GM12878 (cell line): Measurements from ENCODE around the gene SELP. TPM values are rescaled to one million over a fixed set of nuclear protein-coding genes. Genes with fewer than 3 reads are reported as not detected.

Source experiments
- BCL11A ChIP-seq: IDR thresholded peaks from 2 replicates; pipeline ENCODE4 v1.6.1; 2011; ENCODE audit warnings: low read depth, low read length
- CBX3 ChIP-seq: fragments of 200-600 bp; sonication (generic); IDR thresholded peaks from 2 replicates; pipeline ENCODE4 v1.6.1; 2016; ENCODE audit warnings: low read depth, borderline replicate concordance
- CEBPB ChIP-seq, 2 experiments: fragments of 150-350 bp in 1 of 2; IDR thresholded peaks; 2 replicates each; pipeline ENCODE4 v1.6.1; 2012 to 2014; ENCODE audit warnings: low read depth in 2 of 2, low read length in 2 of 2, borderline replicate concordance in 1 of 2, inconsistent platforms in 1 of 2
- FOXM1 ChIP-seq: IDR thresholded peaks from 2 replicates; pipeline ENCODE4 v1.6.1; 2012; ENCODE audit warnings: low read depth, mild to moderate bottlenecking, inconsistent platforms, low read length, moderate library complexity
- GATAD2B ChIP-seq: fragments of 450-650 bp; conservative IDR thresholded peaks from 2 replicates; pipeline ENCODE4 v1.6.1; 2017; ENCODE audit warnings: low read depth, mild to moderate bottlenecking, moderate library complexity
- HDAC2 ChIP-seq: fragments of 200-600 bp; sonication (generic); IDR thresholded peaks from 2 replicates; pipeline ENCODE4 v1.6.1; 2017
- HSF1 ChIP-seq: fragments of 150-350 bp; IDR thresholded peaks from 2 replicates; pipeline ENCODE4 v1.6.1; 2014; ENCODE audit warnings: mild to moderate bottlenecking, low read depth, low read length
- IRF4 ChIP-seq: IDR thresholded peaks from 2 replicates; pipeline ENCODE4 v1.6.1; 2011; ENCODE audit warnings: low read depth, low read length
- JUNB ChIP-seq: IDR thresholded peaks from 2 replicates; pipeline ENCODE4 v1.6.1; 2016; ENCODE audit warnings: antibody characterized with exemption, mild to moderate bottlenecking
- NKRF ChIP-seq: fragments of 450-650 bp; conservative IDR thresholded peaks from 2 replicates; pipeline ENCODE4 v1.6.1; 2017; ENCODE audit warnings: mild to moderate bottlenecking, moderate library complexity
- NR2C1 ChIP-seq: fragments of 450-650 bp; IDR thresholded peaks from 2 replicates; pipeline ENCODE4 v1.6.1; 2017; ENCODE audit warnings: antibody characterized with exemption, mild to moderate bottlenecking, moderate library complexity
- NR2F1 ChIP-seq: fragments of 450-650 bp; conservative IDR thresholded peaks from 2 replicates; pipeline ENCODE4 v1.6.1; 2017; ENCODE audit warnings: mild to moderate bottlenecking
- SIN3A ChIP-seq: IDR thresholded peaks from 2 replicates; pipeline ENCODE4 v1.6.1; 2012; ENCODE audit warnings: low read depth, low read length, improper control_type of control experiment
- SIX5 ChIP-seq: IDR thresholded peaks from 2 replicates; pipeline ENCODE4 v1.6.1; 2011; ENCODE audit warnings: mild to moderate bottlenecking, low read depth, low read length, moderate library complexity; ENCODE audit not compliant: severe bottlenecking
- SRF ChIP-seq, 2 experiments: IDR thresholded peaks; 2 replicates each; pipeline ENCODE4 v1.6.1; 2011; ENCODE audit warnings: low read depth in 2 of 2, low read length in 2 of 2, mild to moderate bottlenecking in 1 of 2, moderate library complexity in 1 of 2
- WRNIP1 ChIP-seq: IDR thresholded peaks from 2 replicates; pipeline ENCODE4 v1.6.1; 2011; ENCODE audit warnings: low read depth, low read length, improper control_type of control experiment, borderline replicate concordance
- ZBED1 ChIP-seq: IDR thresholded peaks from 2 replicates; pipeline ENCODE4 v1.6.1; 2016; ENCODE audit warnings: borderline replicate concordance
- ZNF24 ChIP-seq: fragments of 450-650 bp; IDR thresholded peaks from 2 replicates; pipeline ENCODE4 v1.6.1; 2017; ENCODE audit warnings: antibody characterized with exemption, mild to moderate bottlenecking
- polyA plus RNA-seq, 11 experiments: library from polyadenylated mRNA; depleted of rRNA in 4 of 11; unstranded in 6 of 11; stranded (reverse) in 5 of 11; fragments of >200 nt; fragmentation: Nextera tagmentation in 4 of 11; fragmentation: Illumina TruSeq in 1 of 11; extraction: Ambion mirVana in 4 of 11; extraction: Trizol in 1 of 11; gene quantifications; 1 replicate in 1 of 11; 2 replicates in 10 of 11; pipeline versions ENCODE4 v1.2.1 to v1.2.3, GENCODE V29; 2011 to 2016; ENCODE audit warnings: inconsistent platforms in 2 of 11, missing spikeins in 2 of 11, low read depth in 1 of 11
- total RNA-seq, 4 experiments: library from RNA; depleted of rRNA in 3 of 4; stranded (reverse); fragments of >200 nt in 3 of 4; fragmentation: Illumina TruSeq in 1 of 4; extraction: Trizol in 1 of 4; gene quantifications; 2 replicates each; pipeline versions ENCODE4 v1.2.1 to v1.2.3, GENCODE V29; 2013 to 2021

Gene SELP
- total and polyA plus RNA-seq, 10 of the 15 experiments (the other 5 are each of a cell fraction or from before 2014, with no cell fraction given), result 0.04 to 0.23 (median 0.06) TPM; not detected in 7

- TF ChIP-seq CBX3 (no peak), NR2C1 (no peak), SRF (IDR thresholded peaks at IDR 0.05; ENCODE audit: low read depth in 2 of 2, low read length in 2 of 2) (peak in 1 of 2 experiments; percentile 87; a peak in 2 of 4 replicates), HDAC2 (no peak), NKRF (no peak), SIN3A (no peak), FOXM1 (peak; percentile 68; the same call in 1 of the 2 replicates), SIX5 (no peak), WRNIP1 (no peak), IRF4 (peak; percentile 69; the same call in 1 of the 2 replicates), ZNF24 (0 out of 2 replicates have a peak, but pooled peaks have one; percentile 15), JUNB (peak; percentile 49; the same call in 1 of the 2 replicates), GATAD2B (0 out of 2 replicates have a peak, but pooled peaks have one; percentile 57), BCL11A (peak; percentile 85), NR2F1 (peak; percentile 25; the same call in 1 of the 2 replicates), HSF1 (no peak), ZBED1 (no peak), CEBPB (IDR thresholded peaks at IDR 0.05; ENCODE audit: borderline replicate concordance in 1 of 2, low read depth in 2 of 2, low read length in 2 of 2) (0 out of 4 replicates have a peak, but pooled peaks of 1 of the 2 experiments have one; percentile 24)
Measured at GRCh38 chr1:169594391-169594790, 35.5 kb downstream of the SELP start (continued).
